Dedifferentiated amniotic fluid mesenchymal stem cell (primary cell): ENCODE results near the gene RBM19.
A peak's percentile ranks its signal among the peaks of the same experiment; 100 is the strongest.
"Not testable (repeated sequence)": the region's sequence is repeated elsewhere in the genome, so short reads cannot be mapped to it uniquely, and the experiment has no call there.

Experiments
- DNase-seq: peaks from one replicate; pipeline ENCODE4 v3.0.0-alpha.2; 2016; ENCODE audit errors: extremely low spot score

Gene RBM19

DNA sequence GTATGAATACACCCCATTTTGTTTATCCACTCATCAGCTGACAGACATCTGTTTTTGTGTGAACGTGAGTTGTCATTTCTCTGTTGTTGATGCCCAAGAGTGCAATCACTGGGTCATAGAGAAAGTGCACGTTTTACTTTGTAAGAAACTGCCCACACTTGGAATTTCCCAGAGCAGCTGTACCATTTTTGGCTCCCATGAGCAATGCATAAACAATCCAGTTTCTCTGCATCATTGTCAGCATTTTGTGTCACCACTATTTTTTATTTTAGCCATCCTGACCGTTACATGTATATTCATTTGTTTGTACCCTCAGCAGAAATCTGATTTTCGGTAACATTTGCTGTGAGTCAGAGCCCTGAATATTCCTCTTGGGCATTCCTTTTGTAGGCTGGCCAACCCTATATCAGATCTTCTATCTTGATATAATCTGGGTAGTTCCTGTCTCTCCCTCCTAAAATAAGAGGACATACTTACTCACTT is 62.7 kb downstream of the RBM19 start:
- DNase-seq = peak; percentile 29

DNA sequence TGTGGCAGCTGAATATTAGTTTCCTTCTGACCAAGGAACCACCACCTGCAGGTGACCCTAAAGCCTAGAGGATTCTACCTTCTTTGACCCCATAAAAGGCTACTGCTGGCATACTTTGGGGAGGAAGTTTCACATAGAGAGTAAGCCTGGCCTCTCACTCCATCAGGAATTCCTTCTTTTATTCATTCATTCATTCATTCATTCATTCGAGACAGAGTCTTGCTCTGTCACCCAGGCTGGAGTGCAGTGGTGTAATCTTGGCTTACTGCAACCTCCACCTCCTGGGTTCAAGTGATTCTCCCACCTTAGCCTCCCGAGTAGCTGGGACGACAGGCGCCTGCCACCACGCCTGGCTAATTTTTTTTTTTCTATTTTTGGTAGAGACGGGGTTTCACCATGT is 64.8 kb downstream of the RBM19 start:
- DNase-seq = not testable (repeated sequence)

DNA sequence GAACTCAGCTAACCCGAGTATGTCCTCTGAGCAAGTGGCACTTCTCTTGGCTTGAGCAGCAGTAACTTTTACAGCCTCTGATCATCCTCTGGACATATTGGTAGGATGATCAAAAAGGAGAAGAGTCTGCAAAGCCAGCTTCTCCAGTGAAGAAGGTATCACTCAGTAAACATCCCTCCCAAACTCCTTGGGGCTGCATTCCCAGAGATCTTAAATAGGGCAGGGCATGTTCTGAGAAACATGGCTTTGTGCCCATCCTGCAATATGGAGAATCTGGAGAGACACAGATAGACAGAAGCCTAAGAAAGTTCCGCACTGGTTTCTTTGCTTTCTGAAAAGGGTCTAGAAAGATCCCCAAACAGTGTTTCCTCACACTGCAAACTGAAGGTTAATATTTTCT is 65.4 kb downstream of the RBM19 start:
- DNase-seq = no peak

DNA sequence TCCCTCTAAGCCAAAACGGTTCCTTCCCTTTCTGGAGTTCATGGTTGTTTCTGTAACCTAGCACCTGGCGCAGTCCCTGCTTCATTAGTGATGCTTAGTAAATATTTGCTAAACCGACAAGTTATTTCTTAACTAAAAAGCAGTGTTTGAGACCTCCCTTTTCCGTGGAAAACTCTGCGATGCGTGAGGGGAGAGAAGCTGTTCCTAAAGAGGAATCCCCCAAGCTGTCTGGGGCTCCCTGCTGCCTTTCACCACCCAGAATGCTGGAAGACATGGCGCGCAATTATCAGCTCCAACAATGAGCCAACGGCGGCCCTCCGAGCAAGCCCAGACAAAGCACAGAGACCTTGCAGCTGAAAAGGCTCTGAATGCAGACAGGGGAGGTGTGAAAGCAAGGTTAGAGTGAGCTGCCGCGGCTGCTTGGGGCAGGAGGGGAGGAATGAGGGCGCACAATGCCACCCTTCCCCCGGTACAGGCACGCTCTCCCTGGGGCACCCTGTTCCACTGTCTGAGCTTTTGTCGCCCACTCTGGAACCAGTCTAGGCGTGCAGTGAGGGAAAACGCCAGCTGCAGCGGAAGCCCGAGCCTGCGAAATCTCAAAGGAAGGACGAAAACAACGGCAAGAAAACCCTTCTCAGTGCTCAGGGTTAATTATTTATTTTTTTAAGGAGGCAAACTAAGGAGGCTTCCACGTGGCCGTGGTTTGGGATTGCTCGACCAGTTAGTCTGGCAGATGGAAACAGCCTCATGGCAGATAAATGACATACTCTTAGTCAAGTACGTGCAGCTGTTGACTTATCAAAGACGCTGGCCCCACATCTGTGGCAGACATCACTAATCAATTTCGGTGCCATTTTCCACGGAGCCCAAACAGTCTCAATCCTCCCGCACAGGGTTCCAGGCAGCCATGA is 66.3 kb downstream of the RBM19 start:
- DNase-seq = no peak

DNA sequence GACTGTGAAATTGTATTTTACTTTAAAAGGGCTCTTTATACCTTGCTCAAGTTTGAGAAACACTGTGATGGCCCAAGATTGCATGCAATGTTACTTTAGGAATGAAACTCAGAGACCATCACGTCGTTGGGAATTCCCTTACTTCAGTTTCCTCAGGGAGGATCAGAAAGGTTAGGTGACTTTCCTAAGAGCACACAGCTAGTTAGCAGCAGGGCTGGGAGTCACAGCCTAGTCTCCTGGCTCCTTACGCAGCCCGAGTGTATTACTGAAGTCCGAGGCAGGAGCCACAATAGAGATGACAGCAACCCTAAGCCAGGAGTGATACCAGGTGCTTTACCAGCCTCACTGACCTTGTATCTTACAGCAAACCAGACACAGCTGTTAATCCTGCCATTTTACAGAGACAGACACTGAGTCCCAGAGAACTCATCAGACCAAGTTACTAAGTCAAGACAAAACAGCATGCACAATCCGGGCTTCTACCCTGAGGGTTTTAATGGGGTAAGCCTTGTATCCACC is 67.0 kb downstream of the RBM19 start:
- no peak for DNase-seq

DNA sequence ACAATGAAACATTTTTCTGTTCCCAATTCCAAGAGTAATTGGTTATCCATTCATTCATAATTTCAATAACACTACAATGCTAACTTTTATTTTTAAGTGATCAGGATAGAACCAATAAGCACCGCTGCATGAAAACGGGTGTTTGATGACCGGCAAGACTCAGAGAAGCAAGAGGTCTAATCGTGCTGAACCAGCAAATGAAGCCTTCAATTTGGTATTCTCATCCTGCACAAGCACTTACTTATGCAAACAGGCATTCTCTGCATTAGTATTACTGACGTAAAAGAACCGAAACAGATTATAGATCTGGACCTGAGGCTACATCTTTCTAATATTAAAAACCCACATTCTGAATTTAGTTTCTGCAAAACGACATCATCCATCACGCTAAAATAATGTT is 67.7 kb downstream of the RBM19 start:
- DNase-seq = no peak

DNA sequence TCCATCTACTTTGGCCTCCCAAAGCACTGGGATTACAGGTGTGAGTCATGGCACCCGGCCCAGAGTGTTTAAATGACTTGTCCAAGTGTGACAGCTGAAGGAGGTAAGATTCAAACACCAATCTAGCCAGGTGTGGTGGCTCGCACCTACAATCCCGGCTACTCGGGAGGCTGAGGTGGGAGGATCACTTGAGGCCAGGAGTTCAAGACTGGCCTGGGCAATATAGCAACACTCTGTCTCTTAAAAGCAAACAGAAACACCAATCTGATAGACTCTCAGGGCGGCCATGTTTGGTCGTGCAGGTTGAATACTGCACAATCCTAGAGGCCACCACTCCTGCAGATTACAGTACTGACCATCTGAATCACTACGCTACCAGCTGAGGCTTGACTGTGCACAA is 68.7 kb downstream of the RBM19 start:
- DNase-seq = no peak

DNA sequence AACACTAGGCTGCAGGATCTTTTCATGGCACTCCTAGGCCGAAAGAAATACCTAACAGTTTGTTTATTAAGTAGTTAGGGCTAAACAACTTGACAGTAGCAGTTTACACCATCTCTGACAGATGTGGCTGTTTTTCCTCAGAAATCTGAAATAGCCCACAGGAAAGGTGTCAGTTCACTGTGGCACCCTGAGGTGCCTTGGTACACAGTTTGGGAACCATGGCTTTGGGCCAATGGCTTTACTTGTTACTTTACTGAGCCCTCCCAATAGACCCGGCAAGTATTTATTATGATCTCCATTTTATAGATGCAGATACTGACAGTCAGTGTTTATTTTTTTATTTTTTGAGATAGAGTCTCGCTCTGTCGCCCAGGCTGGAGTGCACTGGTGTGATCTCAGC is 69.3 kb downstream of the RBM19 start:
- no peak for DNase-seq

DNA sequence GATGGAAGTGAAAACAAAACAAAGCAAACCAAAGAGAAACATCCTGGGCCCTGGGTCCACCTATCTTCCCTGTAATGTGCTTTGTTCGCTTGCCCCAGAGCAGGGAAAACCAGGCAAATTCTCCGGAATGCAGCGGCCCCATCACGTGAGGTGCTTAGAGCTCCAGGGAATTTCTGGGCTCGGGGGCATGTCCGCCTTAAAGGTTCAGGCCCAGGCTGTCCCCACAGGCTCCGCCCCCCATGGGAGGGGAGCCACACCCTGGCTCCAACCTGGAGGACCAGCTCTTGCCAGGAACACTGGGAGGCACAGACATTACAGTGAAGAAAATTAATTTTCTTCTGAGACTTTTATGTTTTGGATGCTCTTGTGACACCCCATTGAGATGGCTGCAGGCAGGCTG is 69.9 kb downstream of the RBM19 start:
- no peak for DNase-seq

DNA sequence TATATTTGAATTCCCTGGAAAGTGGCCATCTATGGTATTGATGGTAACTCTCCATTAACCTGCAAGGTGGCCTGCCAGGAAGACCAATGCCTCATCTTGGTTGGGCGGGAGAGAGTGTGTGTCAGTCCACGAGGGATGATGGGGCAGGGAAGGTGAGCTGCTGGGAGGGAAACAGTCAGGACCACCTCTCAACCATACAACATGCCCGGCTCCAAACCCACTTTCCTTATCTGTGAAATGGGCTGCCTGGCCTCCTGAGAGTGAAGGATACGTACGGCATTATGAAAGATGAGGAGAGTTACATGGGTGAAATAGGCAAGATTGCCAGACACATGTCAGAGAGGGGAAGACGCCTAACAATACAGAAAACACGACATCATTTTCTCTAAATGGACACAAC is 70.9 kb downstream of the RBM19 start:
- no peak for DNase-seq

DNA sequence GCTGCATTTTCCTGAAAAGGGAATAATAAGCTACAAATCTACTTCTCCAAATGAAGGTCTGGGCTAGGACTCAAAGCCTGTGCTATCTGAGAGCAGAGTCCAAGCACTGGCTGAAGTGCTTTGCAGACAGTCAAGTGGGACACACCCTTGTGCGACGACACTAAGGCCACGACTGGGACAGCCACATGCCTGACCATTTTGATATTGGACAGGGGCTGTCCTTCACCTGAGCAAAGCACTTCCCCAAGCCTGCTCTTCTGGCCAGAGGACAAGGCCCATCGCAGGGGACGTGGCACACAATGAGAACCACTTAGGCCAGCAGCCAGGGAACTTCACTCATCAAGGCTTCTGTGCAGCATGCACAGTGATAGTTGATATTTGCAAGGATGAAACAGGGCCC is 71.4 kb downstream of the RBM19 start:
- DNase-seq = no peak

DNA sequence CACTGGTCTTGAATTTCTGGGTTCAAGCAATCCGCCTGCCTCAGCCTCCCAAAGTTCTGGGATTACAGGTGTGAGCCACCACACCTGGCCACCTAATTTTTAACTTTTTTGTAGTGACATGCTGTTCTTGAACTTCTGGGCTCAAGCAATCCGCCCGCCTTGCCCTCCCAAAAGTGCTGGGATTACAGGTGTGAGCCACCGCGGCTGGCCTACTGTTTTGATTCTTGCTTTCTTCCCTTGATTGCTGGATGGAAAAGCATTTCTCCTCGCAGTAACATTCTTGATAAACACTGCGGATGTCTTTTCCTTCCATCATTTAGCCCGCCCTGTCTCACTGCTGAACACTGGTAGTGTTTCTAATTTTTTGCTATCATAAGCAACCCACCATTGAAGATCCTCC is 72.9 kb downstream of the RBM19 start:
- DNase-seq = no peak

DNA sequence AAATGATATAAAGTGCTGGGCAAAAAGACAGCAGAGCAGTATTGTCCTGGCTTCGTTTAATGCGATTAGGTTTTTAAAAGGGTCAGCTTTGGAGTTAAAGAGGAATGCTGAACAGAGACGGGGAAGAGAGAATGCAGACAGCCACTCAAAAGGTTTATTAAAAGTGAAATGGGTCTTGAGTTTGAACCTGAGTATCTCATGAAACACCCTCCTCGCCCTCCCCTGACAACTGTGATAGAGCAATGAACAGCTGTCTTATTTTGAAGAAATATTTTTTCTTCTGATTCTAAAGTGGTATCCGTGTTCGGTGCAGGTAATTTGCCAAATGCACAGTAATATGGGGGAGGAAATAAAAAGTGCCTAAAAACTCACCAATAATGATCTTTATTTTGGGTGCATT is 73.6 kb downstream of the RBM19 start:
- no peak for DNase-seq

DNA sequence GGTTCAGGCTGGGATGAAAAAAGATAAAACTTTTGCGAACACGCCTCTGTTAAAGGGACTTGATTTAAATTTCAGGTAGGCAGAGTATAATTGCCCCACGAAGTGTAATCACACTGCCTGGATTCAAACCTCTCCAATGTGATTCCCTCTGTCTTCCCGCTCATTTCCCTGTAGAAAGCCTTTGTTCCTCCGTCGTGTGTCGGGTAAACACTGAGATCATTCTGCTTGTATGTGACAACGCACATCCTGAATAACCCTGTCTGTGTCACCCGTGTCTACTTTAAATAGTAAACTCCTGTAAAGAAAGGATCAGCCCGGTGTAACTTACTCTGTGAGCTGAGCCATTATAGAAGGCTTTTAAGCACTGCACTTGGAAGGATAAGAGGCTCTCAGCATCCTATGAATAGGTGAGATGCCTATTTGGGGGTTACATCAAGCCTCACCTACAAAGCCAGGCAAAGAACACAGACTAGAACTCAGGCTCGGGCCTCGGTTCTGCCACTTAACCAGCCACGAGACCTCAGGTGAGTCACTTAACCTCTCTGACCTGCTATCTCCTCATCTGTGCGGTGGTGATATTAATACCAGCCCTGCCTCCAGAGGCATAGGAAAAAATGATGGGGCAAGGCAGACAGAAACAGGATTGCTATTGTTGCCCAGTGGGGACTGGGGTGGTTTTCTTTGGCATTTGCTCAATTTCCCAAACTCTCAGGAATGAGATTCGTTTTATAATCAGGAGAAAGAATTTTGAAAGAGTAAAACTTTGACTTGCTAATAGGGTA is 74.2 kb downstream of the RBM19 start:
- no peak for DNase-seq

DNA sequence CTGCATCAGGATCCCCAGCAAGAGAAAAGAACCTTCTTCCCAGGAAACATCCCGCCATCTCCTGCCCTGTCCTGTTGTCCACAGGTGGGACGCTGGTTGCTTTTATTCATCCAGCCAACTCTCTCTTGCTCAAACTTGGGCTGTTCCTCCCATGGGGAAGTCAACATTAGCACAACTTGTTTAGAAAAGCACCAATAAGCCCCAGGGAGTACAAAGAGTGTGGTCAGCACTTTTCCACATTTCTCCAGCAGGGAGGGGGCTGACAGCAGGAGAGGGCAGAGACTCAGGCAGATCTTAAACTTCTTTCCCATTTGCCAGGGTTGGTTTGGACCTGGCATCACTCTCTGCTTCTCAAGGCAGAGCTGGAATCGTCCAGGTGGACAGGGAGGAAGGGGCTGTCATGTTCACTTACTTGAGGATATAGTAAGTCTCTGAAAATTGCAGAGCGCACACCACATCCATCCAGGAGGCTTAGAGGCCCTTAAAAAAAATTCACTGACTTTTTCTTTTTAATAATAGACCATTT is 74.9 kb downstream of the RBM19 start:
- DNase-seq = no peak

DNA sequence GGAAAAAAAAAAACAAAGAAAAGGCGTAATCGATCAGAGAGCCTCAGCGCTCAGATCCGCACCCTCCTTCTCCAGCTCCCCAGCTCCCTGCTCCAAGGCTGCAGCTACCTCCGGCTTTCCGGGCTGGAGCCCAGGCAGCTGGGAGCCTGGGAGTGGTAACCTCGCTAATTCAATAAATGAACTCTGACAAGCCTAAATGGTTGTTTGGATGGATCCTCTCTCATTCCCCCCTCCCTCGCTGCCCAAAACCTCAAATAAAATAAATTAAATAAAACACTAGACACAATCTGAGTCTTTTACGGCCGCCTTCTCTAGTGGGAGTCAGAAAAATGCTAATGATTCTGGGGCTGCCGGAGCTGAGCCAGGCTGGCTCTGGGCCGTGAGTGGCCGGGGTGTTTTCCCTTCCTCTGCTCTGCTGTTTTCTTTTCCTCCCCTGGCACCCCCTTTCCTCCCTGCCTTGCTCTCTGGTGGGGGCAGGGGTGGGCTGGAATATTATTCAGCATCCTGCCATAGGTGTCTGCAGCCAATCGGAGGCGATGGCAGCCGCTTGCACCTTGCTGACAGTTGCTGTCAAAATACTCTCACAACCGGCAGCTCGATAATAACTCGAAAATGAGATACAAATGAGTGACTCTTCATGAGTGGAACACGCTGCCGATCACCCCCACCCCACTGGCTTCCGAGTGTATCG is 76.1 kb downstream of the RBM19 start:
- DNase-seq = no peak

DNA sequence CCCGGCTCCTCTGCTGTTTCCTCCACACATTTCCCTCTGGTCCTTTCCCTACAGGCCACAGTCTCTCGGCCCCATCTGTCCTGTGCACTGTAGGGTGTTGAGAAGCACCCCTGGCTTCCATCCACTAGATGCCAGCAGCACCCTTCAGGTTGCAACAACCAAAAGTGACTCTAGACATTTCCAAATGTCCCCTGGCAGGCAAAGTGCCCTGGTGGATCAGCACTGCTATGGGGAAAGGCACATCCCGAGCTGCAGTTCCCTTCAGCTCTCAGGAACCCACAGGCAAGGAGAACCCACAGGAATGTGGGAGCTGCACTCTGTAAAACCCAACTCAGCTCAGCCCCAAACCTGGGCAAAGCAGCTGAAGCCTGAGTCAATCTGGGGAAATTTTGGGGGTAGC is 77.0 kb downstream of the RBM19 start:
- no peak for DNase-seq

DNA sequence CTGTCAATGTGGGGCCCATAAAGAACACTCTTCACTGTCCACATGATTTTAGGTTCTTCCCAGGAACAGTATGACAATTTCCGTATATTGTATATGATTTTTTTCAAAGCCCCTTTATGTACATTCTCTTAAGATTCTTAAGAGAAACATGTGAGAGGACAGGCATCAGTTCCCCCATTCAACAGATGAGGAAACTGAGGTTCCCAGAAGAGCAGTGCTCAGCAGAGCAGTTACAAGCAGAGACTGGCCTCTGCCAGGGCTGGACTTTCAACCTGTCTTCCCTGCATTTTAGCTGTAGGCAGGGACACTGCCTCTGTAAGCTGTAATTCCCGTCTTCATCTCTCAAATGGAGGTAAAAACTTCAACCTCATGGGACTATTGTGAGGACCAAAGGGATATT is 77.7 kb downstream of the RBM19 start:
- no peak for DNase-seq

DNA sequence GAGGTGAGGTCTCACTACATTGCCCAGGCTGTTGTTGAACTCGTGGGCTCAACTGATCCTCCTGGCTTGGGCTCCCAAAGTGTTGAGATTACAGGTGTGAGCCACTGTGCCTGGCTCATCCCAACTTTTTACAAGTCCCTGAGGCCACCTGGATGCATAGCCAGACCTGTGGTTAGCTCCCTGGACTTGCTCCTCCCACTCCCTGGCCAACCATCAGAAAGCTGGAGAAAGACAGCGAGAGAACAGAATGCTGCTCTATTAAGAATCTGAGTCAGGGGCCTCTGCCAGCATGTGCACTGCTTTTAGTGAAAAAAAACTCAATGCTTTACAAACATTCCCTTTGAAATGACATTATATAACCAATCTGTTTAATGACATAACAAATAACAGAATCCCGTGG is 78.2 kb downstream of the RBM19 start:
- DNase-seq = no peak

DNA sequence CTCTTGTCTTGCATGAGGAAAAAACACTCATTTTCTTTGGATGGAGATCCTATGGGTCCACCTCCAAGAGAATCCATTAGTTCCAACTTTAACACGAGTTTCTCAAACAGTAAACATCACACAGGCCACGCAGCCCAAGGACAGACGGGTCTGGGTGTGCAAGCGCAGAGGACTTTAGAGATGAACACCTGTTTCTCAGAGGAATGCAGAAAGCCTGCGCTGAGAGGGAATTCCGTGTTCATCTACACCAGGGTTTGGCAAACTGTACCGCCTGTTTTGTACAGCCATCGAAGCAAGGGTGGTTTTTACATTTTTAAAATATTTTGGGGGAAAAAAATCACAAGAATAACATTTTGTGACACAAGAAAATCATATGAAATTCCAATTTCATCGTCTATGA is 79.4 kb downstream of the RBM19 start:
- DNase-seq = no peak

DNA sequence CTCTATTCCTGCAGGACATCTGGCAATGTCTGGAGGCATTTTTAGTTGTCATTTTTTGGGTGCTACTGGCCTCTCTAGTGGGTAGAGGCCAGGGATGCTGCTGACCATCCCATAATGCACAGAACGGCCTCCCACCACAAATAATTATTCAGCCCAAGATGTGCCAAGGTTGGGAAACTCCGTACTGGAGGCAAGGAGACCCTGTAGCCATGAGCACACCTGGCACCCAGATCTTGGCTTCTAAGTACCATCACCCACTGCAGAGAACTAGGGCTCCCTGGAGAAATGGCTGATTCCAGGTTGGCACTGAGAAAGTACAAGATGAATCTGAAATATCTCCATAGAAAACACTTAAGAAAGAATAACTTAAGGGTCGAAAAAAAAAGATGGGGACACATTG is 81.7 kb downstream of the RBM19 start:
- no peak for DNase-seq

DNA sequence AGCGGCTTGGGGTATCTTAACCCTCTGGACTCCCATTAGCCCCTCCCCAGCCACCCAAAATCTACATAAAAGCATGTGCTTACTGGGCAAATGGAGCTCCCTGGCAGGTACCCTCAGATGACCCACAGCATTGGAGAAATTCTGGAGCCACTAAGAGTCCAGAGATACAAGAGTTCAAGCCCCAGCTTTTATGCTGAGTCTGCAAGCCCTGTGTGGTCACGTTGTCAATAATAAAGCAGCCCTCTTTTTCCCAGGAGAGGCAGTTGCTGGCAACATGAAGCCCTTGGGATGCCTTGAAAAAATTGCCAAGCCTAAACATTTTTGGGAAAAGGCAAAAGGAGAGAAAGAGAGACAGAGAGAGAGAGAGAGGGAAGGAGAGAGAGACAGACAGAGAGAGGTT is 83.4 kb downstream of the RBM19 start:
- DNase-seq = no peak
